ENCODE results near the gene KRT81. TPM values are rescaled to one million over a fixed set of nuclear protein-coding genes. Genes with fewer than 3 reads are reported as not detected.
A peak's percentile ranks its signal among the peaks of the same experiment; 100 is the strongest.

Gene KRT81
- total RNA-seq, 3 donors from 2014 or later = 3.6 to 29.9 TPM; not detected in 1

DNA sequence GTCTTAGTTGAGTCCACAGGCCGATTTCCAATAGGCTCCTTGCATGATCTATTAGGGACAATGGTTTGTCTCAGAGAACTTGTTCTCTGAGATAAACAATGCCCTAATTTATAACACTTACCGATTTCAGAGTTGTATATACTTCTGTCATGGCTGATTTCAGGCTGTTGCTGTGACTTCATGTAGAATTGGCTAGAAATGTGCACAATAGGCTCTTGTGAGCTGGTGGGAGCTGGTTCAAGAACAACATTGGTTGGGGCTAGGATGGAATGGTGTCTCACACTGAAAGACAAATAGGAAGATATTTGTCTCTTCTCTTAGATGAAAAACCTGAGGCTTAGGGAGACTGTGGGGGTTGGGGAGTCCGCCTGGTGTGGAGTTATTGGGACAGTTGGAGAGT, 23.6 kb downstream of the KRT81 start:
- intact Hi-C loops (cut with DNase I; ENCODE audit: low total_unique reads) = no loop called here
- H3K27me3 ChIP-seq = no peaks in the 10 kb centered on the region
- H3K9me3 ChIP-seq = no peaks in the 10 kb centered on the region
- TF ChIP-seq POLR2A (IDR thresholded peaks at IDR 0.05) = no peak
- TF ChIP-seq, protein P1, sequence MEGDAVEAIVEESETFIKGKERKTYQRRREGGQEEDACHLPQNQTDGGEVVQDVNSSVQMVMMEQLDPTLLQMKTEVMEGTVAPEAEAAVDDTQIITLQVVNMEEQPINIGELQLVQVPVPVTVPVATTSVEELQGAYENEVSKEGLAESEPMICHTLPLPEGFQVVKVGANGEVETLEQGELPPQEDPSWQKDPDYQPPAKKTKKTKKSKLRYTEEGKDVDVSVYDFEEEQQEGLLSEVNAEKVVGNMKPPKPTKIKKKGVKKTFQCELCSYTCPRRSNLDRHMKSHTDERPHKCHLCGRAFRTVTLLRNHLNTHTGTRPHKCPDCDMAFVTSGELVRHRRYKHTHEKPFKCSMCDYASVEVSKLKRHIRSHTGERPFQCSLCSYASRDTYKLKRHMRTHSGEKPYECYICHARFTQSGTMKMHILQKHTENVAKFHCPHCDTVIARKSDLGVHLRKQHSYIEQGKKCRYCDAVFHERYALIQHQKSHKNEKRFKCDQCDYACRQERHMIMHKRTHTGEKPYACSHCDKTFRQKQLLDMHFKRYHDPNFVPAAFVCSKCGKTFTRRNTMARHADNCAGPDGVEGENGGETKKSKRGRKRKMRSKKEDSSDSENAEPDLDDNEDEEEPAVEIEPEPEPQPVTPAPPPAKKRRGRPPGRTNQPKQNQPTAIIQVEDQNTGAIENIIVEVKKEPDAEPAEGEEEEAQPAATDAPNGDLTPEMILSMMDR (IDR thresholded peaks at IDR 0.05) = no peak
- TF ChIP-seq POLR2AphosphoS5 (IDR thresholded peaks at IDR 0.05) = no peak
- no peaks in the 10 kb centered on the region for H3K36me3 ChIP-seq
- no peak overlapping the region for H3K4me3 ChIP-seq
- DNase-seq (ENCODE audit: low spot score in 2 of 2) = no peak
- H3K4me1 ChIP-seq = no peaks in the 10 kb centered on the region
- H3K27ac ChIP-seq = peak overlapping the region; percentile 33 to 78

DNA sequence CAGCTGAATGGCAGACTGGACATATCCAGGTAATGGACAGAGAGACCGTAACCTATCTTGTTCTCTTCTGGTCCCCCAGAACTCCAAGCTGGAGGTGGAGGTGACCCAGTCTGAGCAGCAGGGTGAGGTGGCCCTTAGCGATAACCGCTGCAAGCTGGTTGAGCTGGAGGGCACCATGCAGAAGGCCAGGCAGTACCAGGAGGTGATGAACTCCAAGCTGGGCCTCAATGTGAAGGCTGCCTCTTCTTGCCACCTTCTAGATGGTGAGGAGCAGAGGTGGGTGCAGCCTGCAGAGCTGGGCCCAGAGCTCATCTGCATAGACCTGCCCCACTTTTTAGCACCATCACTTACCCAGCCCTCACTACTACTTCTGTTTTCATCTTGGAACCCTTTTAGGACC, 24.1 kb downstream of the KRT81 start:
- TF ChIP-seq, protein P1 (IDR thresholded peaks at IDR 0.05) = no peak
- no peak for TF ChIP-seq POLR2A (IDR thresholded peaks at IDR 0.05)
- TF ChIP-seq POLR2AphosphoS5 (IDR thresholded peaks at IDR 0.05) = no peak
- no peak overlapping the region for H3K4me3 ChIP-seq
- no peaks in the 10 kb centered on the region for H3K4me1 ChIP-seq
- no peaks in the 10 kb centered on the region for H3K9me3 ChIP-seq
- no peaks in the 10 kb centered on the region for H3K27me3 ChIP-seq
- no peaks in the 10 kb centered on the region for H3K36me3 ChIP-seq
- DNase-seq (ENCODE audit: low spot score in 2 of 2) = peak in 1 of 2 donors; percentile 9
- intact Hi-C loops (cut with DNase I; ENCODE audit: low total_unique reads) = no loop called here
- H3K27ac ChIP-seq = peak overlapping the region; percentile 33 to 78

DNA sequence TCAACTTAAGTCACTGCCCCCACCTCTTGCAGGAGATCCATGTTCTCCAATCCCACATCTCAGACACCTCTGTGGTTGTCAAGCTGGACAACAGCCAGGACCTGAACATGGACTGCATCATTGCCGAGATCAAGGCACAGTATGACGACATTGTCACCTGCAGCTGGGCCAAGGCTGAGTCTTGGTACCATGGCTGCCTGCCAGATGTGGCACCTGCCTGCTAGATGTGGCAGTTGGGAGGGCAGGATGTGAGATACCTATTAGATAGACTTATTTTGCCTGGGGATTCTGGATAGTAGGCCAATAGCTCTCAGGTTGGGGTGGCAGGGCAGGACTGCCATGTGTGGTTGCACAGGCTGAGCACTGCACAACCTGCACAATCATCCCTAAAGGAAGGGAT, 24.8 kb downstream of the KRT81 start:
- H3K9me3 ChIP-seq = no peaks in the 10 kb centered on the region
- no peaks in the 10 kb centered on the region for H3K36me3 ChIP-seq
- H3K27ac ChIP-seq = peak overlapping the region in 1 of 2 donors; percentile 78
- TF ChIP-seq POLR2A (IDR thresholded peaks at IDR 0.05) = no peak
- TF ChIP-seq POLR2AphosphoS5 (IDR thresholded peaks at IDR 0.05) = no peak
- TF ChIP-seq, protein P1 (IDR thresholded peaks at IDR 0.05) = no peak
- intact Hi-C loops (cut with DNase I; ENCODE audit: low total_unique reads) = no loop called here
- no peak for DNase-seq (ENCODE audit: low spot score in 2 of 2)
- no peak overlapping the region for H3K4me3 ChIP-seq
- H3K4me1 ChIP-seq = no peaks in the 10 kb centered on the region
- no peaks in the 10 kb centered on the region for H3K27me3 ChIP-seq

DNA sequence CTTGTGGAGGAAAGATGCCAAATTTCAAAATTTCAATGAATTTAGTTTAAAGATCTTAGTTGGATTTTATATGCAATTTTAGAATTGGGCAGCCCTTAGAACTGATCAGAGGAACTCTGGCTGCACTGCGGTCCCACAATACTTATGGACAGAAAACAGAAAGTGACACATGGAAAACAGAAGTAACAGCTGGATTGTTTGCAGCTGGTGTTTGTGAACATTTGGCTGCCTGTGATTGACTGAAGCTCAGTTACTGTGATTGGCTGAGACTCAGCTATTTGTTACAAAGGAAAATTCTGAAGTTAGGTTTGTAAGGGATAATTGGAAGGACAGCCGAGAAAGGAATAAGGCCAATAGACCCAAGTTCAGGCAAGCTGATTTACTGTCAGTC, 26.9 kb downstream of the KRT81 start:
- TF ChIP-seq POLR2A (IDR thresholded peaks at IDR 0.05) (no peak), POLR2AphosphoS5 (IDR thresholded peaks at IDR 0.05) (no peak)
- TF ChIP-seq, protein P1 (IDR thresholded peaks at IDR 0.05) = no peak
- no peaks in the 10 kb centered on the region for H3K36me3 ChIP-seq
- H3K9me3 ChIP-seq = no peaks in the 10 kb centered on the region
- H3K27me3 ChIP-seq = no peaks in the 10 kb centered on the region
- H3K27ac ChIP-seq = no peak overlapping the region
- DNase-seq (ENCODE audit: low spot score in 2 of 2) = no peak
- peaks cover 0 to 5% of the 10 kb centered on the region in 2 donors for H3K4me1 ChIP-seq
- H3K4me3 ChIP-seq = no peak overlapping the region
- intact Hi-C loops (cut with DNase I; ENCODE audit: low total_unique reads) = no loop called here

DNA sequence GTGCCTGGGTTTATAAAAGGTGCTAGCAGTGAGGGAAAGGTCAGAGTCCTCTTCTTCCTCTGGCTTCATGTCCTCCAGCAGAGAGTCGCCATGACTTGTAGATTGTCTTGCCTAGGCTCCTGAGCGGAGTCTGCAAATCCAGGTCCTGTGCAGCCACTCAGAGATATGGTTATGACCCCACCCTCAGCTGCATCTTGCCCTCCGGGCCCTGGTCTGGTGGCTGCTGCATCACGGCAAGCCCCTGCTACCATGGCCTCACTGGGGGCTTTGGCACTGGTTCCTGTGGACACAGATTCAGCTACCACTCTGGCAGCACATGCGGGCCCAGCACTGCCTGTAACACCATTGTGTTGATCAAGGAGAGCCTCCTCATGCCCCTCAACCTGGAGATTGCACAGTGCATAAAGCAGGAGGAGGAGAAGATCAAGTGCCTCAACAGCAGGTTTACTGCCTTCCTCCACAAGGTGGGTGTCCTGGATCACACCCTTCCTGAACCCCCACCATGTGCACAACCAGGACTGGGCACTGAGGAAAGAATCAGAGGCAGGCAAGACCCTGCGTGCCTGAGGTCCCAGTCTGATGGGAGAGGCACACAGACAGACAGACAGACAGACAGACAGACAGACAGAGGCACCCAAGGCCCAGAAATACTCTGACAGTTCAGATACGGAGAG, 27.4 kb downstream of the KRT81 start:
- Histone ChIP-seq H3K4me3 (no peak overlapping the region), H3K27me3 (no peaks in the 10 kb centered on the region), H3K4me1 (peaks cover 0 to 5% of the 10 kb centered on the region in 2 donors), H3K36me3 (no peaks in the 10 kb centered on the region), H3K27ac (no peak overlapping the region), H3K9me3 (no peaks in the 10 kb centered on the region)
- TF ChIP-seq, protein P1 (IDR thresholded peaks at IDR 0.05) = no peak
- TF ChIP-seq POLR2A (IDR thresholded peaks at IDR 0.05) (no peak), POLR2AphosphoS5 (IDR thresholded peaks at IDR 0.05) (no peak)
- no peak for DNase-seq (ENCODE audit: low spot score in 2 of 2)
- intact Hi-C loops (cut with DNase I; ENCODE audit: low total_unique reads) = no loop called here

Measured in breast epithelium (tissue), 4 donors.